Measurements from ENCODE around the gene TTC39A. TPM values are rescaled to one million over a fixed set of nuclear protein-coding genes. Genes with fewer than 3 reads are reported as not detected.
A peak's percentile ranks its signal among the peaks of the same experiment; 100 is the strongest.

The TTC39A gene
- total and polyA plus RNA-seq, 2 of the 13 experiments (the other 11 are each of a cell fraction or from before 2014, with no cell fraction given): 0.33 to 1.5 TPM

GRCh38 chr1:51296383-51297357 is 33.7 kb downstream of the TTC39A start (continued):
- TF ChIP-seq CTCF (CRISPR knock-in tag; IDR thresholded peaks at IDR 0.05): peak; percentile 94
- peak; percentile 44; the same call in 1 of the 2 replicates for TF ChIP-seq FOXK1 (CRISPR knock-in tag; IDR thresholded peaks at IDR 0.05; ENCODE audit: borderline replicate concordance, low read depth)
- 0 out of 2 replicates have a peak, but pooled peaks have one; percentile 44 for TF ChIP-seq KDM4B (CRISPR knock-in tag; IDR thresholded peaks at IDR 0.05)
- peak; percentile 44; the same call in 1 of the 2 replicates for TF ChIP-seq POGZ (CRISPR knock-in tag; IDR thresholded peaks at IDR 0.05)
- 0 out of 2 replicates have a peak, but pooled peaks have one; percentile 34 for TF ChIP-seq ARNT2 (CRISPR knock-in tag; IDR thresholded peaks at IDR 0.05; ENCODE audit: low read depth)
- TF ChIP-seq HMGXB4 (CRISPR knock-in tag; IDR thresholded peaks at IDR 0.05; ENCODE audit: borderline replicate concordance in 1 of 2, low read depth in 1 of 2): peak; percentile 40 to 63; a peak in 3 of 4 replicates
- no peak for TF ChIP-seq CCDC6 (CRISPR knock-in tag; IDR thresholded peaks at IDR 0.05)
- peak; percentile 35 for TF ChIP-seq ZNF883 (CRISPR knock-in tag; IDR thresholded peaks at IDR 0.05; ENCODE audit: not compliant biosample characterization)
- no peak for TF ChIP-seq ARID5B (CRISPR knock-in tag; IDR thresholded peaks at IDR 0.05)
- no peak for TF ChIP-seq ZNF367 (CRISPR knock-in tag; IDR thresholded peaks at IDR 0.05; ENCODE audit: borderline replicate concordance)
- 0 out of 2 replicates have a peak, but pooled peaks have one; percentile 75 for TF ChIP-seq ETV6 (CRISPR knock-in tag; conservative IDR thresholded peaks at IDR 0.05)
- peak; percentile 69; the same call in 1 of the 2 replicates for TF ChIP-seq ZMYM4 (CRISPR knock-in tag; IDR thresholded peaks at IDR 0.05)
- TF ChIP-seq ZNF747 (CRISPR knock-in tag; IDR thresholded peaks at IDR 0.05; ENCODE audit: borderline replicate concordance): no peak
- 0 out of 2 replicates have a peak, but pooled peaks have one; percentile 8 for TF ChIP-seq FOSL2 (CRISPR knock-in tag; IDR thresholded peaks at IDR 0.05)
- TF ChIP-seq NCOA5 (CRISPR knock-in tag; IDR thresholded peaks at IDR 0.05): no peak
- no peak for TF ChIP-seq PLSCR1 (CRISPR knock-in tag; IDR thresholded peaks at IDR 0.05; ENCODE audit: borderline replicate concordance)
- peak; percentile 51; the same call in 1 of the 2 replicates for TF ChIP-seq MAX (IDR thresholded peaks at IDR 0.05)
- TF ChIP-seq RXRB (CRISPR knock-in tag; IDR thresholded peaks at IDR 0.05; ENCODE audit: borderline replicate concordance): peak; percentile 41
- TF ChIP-seq HDAC1 (CRISPR knock-in tag; IDR thresholded peaks at IDR 0.05): 0 out of 2 replicates have a peak, but pooled peaks have one; percentile 27
